ENCODE data around the gene NCAM2. TPM values are rescaled to one million over a fixed set of nuclear protein-coding genes. Genes with fewer than 3 reads are reported as not detected.

The NCAM2 gene
- total RNA-seq, 1 donor from 2014 or later = 1.3 TPM

DNA sequence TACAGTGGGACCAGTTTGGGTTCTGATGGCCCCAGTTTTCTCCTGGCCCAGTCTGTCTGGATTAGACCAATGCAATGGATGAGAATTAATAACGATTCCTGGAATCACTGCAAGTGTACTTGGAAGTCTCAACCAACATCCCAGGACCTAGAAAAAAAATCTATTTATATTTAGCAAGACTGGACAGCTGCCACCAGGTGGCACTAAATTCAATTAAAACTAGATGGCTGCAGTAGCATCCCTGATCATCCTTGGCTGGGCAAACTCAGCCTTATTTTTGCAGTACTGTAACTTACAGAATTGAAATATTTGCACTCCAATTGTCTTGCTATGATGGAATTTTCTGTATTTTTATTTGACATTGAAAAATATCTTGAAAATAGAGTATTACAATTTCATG lies 165.7 kb downstream of the NCAM2 start:
- peak; percentile 31 for DNase-seq (ENCODE audit: low read depth)
- H3K36me3 ChIP-seq (ENCODE audit: control insufficient read depth, insufficient read depth, low read length) = no peaks in the 10 kb centered on the region
- H3K4me3 ChIP-seq (ENCODE audit: low read depth, low read length) = no peak overlapping the region
- FAIRE-seq = no peak
- TF ChIP-seq, protein P1, sequence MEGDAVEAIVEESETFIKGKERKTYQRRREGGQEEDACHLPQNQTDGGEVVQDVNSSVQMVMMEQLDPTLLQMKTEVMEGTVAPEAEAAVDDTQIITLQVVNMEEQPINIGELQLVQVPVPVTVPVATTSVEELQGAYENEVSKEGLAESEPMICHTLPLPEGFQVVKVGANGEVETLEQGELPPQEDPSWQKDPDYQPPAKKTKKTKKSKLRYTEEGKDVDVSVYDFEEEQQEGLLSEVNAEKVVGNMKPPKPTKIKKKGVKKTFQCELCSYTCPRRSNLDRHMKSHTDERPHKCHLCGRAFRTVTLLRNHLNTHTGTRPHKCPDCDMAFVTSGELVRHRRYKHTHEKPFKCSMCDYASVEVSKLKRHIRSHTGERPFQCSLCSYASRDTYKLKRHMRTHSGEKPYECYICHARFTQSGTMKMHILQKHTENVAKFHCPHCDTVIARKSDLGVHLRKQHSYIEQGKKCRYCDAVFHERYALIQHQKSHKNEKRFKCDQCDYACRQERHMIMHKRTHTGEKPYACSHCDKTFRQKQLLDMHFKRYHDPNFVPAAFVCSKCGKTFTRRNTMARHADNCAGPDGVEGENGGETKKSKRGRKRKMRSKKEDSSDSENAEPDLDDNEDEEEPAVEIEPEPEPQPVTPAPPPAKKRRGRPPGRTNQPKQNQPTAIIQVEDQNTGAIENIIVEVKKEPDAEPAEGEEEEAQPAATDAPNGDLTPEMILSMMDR (IDR thresholded peaks at IDR 0.05; ENCODE audit: insufficient read depth, low read length, severe bottlenecking) = peak; percentile 48
- H3K27me3 ChIP-seq (ENCODE audit: control insufficient read depth, insufficient read depth, low read length) = no peaks in the 10 kb centered on the region

DNA sequence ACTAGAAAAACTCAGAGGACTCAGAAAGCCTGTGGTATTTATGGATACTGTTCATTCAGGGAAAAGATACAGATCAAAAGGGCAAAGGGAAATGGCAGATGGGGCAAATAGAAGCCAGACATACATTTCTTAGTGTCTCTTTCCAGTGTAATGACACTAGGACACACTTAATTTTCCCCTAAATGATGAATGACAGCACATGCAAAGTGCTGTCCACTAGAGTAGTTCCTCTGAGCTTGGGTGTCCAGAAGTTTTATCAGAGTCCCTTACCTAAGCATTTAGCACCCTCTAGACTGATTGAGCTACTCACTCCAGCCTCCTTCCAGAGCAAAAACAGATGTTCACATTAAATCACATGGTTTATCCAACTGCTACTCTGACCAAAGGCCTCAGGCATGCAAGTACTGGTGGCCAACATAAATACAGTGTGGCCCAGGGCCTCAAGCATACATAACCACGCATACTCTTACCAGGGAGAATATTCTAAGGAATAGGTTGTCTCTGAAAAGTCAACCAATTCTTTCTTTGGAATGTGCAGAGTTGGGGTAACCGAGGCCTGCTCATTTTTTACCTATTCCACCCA lies 166.9 kb downstream of the NCAM2 start:
- TF ChIP-seq, protein P1 (IDR thresholded peaks at IDR 0.05; ENCODE audit: insufficient read depth, low read length, severe bottlenecking) = no peak
- no peak overlapping the region for H3K4me3 ChIP-seq (ENCODE audit: low read depth, low read length)
- DNase-seq (ENCODE audit: low read depth) = no peak
- H3K36me3 ChIP-seq (ENCODE audit: control insufficient read depth, insufficient read depth, low read length) = no peaks in the 10 kb centered on the region
- no peak for FAIRE-seq
- no peaks in the 10 kb centered on the region for H3K27me3 ChIP-seq (ENCODE audit: control insufficient read depth, insufficient read depth, low read length)

DNA sequence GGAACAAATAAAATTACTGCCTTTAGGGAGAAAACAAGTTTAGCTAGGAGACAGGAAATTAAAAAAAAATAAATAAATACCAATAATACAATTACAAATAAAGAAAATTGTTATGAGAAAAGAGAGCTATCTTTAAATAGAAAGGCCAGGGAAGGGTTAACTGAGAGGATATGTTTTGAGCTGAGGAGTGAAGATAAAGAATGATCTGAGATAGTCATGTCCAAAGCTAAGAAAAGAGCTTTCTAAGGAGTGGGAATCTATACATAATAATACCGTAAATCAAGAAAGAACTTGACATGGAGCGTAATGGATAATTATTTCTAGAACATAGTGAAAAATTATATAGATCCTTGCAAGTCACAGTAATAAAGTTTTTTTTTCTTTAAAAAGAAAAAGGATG lies 176.5 kb downstream of the NCAM2 start:
- H3K36me3 ChIP-seq (ENCODE audit: control insufficient read depth, insufficient read depth, low read length) = no peaks in the 10 kb centered on the region
- H3K4me3 ChIP-seq (ENCODE audit: low read depth, low read length) = no peak overlapping the region
- TF ChIP-seq, protein P1 (IDR thresholded peaks at IDR 0.05; ENCODE audit: insufficient read depth, low read length, severe bottlenecking) = no peak
- FAIRE-seq (no peak), DNase-seq (ENCODE audit: low read depth) (no peak)
- no peaks in the 10 kb centered on the region for H3K27me3 ChIP-seq (ENCODE audit: control insufficient read depth, insufficient read depth, low read length)

DNA sequence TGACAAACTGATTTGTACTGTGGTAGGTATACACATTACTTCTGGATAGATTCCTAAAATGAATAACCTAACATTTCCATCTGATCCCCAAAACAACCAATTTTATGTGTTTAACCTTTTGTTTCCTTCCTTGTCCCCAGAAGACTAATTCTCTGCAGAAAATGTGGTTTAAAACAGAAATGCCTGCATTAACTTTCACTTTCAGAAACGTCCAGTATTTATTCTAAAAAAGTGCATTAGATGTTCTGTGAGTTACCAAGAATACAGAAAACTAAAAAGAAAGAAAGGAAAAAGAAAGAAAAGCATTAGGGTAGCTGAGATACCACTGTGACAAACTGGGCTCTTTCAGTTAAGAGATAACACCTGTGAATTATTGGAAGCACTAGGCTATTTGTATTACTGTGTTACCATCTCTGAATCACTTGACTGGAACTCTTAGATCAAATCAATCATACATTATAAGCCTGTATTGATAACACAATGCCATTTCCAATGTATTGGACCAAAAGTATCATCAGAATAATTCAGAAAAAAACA lies 177.7 kb downstream of the NCAM2 start:
- H3K4me3 ChIP-seq (ENCODE audit: low read depth, low read length) = no peak overlapping the region
- FAIRE-seq = no peak

DNA sequence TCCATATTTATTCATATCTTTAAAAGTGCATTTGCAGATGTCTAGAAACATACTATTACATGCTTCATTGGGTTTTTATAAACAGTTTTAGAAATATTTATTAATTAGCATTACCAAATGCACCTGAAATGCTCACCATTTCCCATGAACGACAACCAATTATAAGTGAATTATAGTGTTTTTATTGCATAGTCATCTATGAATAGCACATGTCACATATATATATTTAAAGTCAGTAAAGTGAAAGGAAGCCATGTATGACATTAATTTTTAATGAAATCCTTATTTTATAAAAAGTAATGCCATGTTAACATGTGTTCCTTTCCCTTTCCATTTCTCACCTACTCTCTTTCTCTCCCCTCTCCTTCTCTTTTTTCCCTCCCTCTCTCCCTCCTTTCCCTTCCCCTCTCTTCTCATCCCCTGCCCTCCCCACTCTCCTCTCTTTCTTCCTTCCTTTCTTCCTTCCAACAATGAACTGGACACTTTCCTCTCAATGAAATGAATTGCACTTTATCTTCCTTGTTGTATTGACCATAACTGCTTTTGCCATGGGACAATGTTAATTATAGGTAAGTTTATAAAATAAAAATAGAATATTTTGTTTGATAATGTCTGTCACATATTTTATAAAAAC lies 179.3 kb downstream of the NCAM2 start:
- no peak for FAIRE-seq

More for the DNA sequence above, 177.7 kb downstream of the NCAM2 start:
- DNase-seq (ENCODE audit: low read depth) = no peak
- no peaks in the 10 kb centered on the region for H3K36me3 ChIP-seq (ENCODE audit: control insufficient read depth, insufficient read depth, low read length)
- H3K27me3 ChIP-seq (ENCODE audit: control insufficient read depth, insufficient read depth, low read length) = no peaks in the 10 kb centered on the region
- TF ChIP-seq, protein P1 (IDR thresholded peaks at IDR 0.05; ENCODE audit: insufficient read depth, low read length, severe bottlenecking) = no peak

More for the DNA sequence above, 179.3 kb downstream of the NCAM2 start:
- DNase-seq (ENCODE audit: low read depth) = no peak
- Histone ChIP-seq H3K27me3 (ENCODE audit: control insufficient read depth, insufficient read depth, low read length) (no peaks in the 10 kb centered on the region), H3K4me3 (ENCODE audit: low read depth, low read length) (no peak overlapping the region), H3K36me3 (ENCODE audit: control insufficient read depth, insufficient read depth, low read length) (no peaks in the 10 kb centered on the region)
- TF ChIP-seq, protein P1 (IDR thresholded peaks at IDR 0.05; ENCODE audit: insufficient read depth, low read length, severe bottlenecking) = no peak
